ENCODE measurements around the gene R3HDM4. TPM values are rescaled to one million over a fixed set of nuclear protein-coding genes. Genes with fewer than 3 reads are reported as not detected.
"Not testable (repeated sequence)": the region's sequence is repeated elsewhere in the genome, so short reads cannot be mapped to it uniquely, and the experiment has no call there.

The R3HDM4 gene
- total RNA-seq, 1 donor from 2014 or later: 21.9 TPM

DNA sequence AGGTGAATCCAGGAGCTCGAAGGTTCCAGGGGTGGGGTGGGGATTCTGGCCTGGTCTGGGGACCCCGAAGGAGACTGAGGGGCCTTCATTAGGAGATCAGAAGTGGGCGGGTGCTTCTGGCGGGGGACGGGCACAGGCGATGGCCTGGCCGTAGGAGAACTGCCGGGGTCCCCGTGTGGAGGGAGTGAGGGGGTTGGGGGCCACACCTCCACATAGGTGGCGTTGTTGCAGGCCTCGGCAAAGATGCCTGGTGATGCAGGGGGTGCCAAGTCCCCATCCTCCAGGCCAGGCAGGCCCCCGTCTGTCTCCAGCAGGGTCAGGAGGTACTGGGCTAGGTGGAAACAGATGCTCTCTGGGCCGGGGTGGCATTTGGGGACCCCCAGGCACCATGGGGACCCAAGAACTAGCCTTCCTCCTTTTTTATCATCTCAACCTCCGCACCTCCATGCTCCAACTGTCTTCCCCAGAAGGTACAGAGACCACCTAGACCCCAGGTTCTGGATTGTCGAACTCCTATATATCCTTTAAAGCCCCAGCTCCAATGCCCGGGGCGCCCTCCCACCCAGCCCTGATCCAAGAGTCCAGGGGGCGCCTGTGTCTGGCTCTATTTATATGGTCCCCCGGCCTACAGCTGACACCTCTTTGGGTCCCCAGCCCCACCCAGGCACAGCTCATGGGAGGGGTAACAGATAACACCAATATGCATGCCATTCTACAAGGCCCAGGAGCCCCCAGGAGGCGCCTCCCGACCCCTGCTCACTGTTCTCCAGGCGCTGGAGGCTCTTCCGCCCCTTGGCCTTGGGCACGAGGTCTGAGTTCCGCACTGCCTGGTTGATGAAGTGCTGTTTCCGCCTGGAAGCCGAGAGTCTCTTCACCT, 11.6 kb downstream of the R3HDM4 start:
- no peak for ATAC-seq
- DNase-seq (ENCODE audit: missing footprints): no peak
- intact Hi-C loops (cut with DNase I): no loop called here

DNA sequence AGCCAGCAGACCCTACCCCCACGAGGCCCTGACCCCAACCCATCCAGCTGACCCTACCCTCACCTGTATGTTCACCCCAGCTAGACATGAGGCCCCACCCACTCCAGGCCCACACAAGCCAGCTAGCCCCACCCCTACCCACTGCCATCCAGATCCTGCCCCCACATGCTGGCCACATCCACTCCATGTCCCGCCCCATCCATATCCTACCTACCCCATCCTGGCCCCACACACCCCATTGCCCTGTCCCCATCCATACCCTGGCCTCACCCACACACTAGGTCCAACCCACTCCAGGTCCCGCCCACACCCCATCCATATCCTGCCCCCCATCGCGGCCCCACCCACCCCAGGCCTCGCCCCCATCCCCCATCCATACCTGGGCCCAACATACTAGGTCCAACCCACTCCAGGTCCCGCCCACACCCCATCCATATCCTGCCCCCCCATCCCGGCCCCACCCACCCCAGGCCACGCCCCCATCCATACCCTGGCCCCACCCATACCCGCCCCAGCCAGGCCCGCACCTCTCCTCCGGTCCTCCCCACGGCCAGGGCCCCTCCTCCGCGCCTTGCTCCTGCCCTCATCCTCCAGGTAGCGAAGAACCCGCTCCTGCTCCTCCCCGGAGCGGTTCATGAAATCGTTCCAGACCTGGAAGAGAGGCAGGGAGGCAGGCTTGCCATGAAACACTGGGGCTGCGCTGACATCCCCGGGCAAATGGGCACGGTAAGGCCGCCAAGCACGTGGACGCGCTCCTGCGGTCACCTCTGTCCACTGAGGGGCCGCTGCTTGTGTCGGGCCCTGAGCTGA, 12.5 kb downstream of the R3HDM4 start:
- DNase-seq (ENCODE audit: missing footprints) (no peak), ATAC-seq (peak; percentile 9)
- intact Hi-C loops (cut with DNase I): no loop called here

DNA sequence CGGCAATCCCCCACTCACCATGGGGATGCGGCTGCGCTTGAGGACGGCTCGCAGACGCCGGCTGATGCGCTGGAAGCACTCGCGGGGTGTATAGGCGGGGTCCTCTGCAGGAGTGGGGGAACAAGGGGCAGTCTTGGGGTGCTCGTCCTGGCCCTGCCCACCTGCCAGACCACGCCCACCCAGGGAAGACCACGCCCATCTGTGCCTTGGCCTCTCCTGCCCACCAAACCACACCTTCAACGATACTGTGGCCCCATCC, 13.0 kb downstream of the R3HDM4 start:
- DNase-seq (ENCODE audit: missing footprints) (no peak), ATAC-seq (no peak)
- intact Hi-C loops (cut with DNase I): no loop called here

DNA sequence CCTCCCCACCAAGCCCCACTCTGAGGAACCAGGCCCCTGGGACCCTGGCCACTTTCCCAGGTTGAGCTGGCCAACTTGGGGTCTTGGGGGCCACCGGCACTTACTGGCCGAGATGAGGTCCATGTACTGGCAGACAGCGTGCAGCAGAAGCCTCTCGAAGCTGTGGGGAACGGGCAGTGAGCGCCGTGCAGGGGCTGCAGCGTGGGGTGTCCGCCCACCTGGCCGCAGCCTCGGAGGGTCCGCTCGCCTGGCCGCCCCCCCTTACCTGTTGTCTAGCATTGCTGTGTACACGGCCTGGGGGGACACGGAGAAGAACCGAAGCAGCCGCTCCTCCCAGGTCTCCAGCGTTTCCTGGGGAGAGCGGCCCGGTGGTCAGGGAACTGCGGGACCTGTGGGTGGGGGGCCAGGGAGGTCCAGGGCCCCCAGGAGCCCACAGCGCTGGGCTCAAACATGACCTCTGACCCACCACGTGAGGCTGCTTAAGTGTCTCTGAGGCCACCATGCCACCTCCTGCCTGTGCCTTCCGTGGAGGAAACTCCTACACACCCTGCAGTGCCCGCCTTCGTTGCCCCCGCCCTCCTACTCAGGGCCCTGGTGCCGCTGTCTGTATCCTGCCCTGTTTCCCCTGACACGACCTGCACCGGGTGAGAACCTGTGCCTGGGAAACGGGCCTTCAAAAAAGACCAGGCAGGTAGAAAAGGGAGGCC, 13.5 kb downstream of the R3HDM4 start:
- ATAC-seq (no peak), DNase-seq (ENCODE audit: missing footprints) (no peak)
- intact Hi-C loops (cut with DNase I): no loop called here

DNA sequence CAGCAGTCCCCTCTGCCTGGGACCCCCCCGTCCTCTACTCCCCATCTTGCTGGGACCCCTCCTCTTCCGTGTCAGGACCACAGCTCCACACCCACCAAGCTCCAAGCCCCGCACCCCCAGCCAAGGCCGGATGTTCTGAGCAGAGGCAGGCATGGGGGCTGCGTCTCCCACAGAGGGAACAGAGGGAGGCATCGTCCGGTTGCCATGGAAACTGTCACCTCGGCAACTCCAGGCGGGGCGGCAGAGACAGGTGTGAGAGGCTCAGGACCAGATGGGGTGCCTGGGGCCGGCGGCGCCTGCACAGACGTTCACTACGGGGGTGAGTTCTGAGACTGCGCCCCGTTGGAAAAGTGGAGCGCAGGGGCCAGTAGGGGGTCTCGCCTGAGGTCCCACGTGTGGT, 14.4 kb downstream of the R3HDM4 start:
- ATAC-seq: no peak
- no peak for DNase-seq (ENCODE audit: missing footprints)
- intact Hi-C loops (cut with DNase I): no loop called here

DNA sequence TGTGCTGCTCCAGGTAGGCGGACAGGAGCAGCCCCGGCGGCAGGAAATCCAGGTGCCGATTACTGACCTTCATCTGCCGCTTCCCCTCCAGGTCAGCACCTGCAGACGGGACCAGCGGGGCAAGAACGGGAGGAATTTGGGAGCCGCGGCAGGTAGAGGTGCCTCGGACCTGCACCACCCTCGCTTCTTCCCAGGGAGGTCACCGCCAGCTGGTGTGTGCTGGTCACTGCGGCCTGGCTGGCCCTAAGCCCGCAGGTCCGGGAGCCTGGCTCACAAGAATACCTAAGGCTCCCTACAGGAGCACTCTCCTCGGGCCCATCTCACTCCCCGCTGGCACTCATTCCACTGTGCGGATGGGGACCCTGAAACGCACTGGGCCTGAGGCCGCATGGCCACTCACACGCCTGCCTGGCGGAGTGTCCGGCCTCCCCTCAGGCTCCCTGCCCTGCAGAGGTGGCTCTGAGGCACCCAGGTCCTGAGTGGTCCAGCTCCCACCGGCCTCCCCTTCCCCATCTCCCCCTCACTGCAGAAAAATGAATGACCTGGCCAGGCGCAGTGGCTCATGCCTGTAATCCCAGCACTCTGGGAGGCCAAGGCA, 15.5 kb downstream of the R3HDM4 start:
- intact Hi-C loops (cut with DNase I): no loop called here
- no peak for DNase-seq (ENCODE audit: missing footprints)
- ATAC-seq: no peak

DNA sequence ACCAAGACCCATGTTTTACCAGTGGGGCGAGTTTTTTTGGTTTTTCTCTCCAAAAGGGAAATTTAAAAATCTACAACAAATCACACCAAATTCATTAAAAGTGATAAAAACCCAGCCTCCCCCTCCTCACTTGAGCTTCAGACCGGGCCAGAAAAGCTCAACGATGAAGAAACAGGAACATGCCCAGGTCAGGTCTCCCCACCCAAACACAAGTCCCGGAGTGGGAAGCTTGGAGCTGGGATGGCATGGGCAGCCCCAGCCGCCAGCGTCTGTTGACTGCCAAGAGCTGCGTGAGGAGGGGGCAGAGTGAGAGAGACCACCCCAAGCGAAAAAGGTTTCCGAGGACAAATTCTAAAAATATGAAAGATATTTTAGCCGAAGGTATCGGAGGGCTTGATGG, 16.0 kb downstream of the R3HDM4 start:
- no peak for ATAC-seq
- no peak for DNase-seq (ENCODE audit: missing footprints)
- intact Hi-C loops (cut with DNase I): no loop called here

DNA sequence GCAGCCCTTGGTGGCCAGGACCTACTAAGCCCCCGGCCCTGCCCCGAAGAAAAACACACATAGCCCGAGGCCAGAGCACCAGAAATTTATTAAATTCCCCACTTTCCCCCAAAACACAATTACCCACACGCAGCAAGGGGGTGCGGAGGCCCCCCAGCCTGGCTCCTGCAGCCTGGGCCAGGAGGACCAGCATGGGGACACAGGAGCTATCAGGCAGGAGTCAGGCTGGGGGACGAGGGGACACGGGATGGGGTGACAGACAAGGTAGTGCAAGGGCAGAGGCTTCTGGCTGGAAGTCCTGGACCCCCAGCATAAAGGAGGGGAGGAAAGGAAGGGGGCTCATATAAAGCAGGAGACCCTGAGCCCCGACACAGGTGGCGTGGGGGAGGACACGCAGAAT, 16.6 kb downstream of the R3HDM4 start:
- intact Hi-C loops (cut with DNase I): no loop called here
- no peak for DNase-seq (ENCODE audit: missing footprints)
- no peak for ATAC-seq

DNA sequence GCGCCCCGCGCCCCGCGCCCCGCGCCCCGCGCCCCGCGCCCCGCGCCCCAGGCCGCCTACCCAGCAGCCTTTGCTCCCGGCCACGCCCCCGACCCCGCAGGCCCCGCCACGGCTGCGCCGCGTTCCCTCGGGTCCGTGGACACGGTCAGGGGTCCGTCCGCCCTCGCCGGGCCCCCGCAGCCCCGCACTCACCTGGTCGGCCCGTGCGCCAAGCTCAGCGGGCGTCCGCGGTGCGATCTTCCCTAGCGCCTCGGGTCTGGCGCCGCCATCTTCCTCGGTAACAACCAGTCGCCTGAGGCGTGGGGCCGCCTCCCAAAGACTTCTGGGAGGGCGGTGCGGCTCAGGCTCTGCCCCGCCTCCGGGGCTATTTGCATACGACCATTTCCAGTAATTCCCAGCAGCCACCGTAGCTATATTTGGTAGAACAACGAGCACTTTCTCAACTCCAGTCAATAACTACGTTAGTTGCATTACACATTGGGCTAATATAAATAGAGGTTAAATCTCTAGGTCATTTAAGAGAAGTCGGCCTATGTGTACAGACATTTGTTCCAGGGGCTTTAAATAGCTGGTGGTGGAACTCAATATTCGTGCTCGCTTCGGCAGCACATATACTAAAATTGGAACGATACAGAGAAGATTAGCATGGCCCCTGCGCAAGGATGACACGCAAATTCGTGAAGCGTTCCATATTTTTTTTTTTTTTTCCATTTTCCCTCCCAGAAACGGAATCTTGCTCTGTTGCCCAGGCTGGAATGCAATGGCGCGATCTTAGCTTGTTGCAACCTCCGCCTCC, 19.9 kb downstream of the R3HDM4 start, which contains the start of the genes MED16 and RNU6-9:
MED16 (minus strand) TSS at position 294 of the 796 bp plus-strand sequence. CDS start 2,056 bp downstream, outside the sequence.
RNU6-9 (plus strand) TSS at position 591 of the 796 bp plus-strand sequence.
- intact Hi-C loops (cut with DNase I): no loop called here
- ATAC-seq (peak; percentile 98), DNase-seq (ENCODE audit: missing footprints) (peak; percentile 96)

DNA sequence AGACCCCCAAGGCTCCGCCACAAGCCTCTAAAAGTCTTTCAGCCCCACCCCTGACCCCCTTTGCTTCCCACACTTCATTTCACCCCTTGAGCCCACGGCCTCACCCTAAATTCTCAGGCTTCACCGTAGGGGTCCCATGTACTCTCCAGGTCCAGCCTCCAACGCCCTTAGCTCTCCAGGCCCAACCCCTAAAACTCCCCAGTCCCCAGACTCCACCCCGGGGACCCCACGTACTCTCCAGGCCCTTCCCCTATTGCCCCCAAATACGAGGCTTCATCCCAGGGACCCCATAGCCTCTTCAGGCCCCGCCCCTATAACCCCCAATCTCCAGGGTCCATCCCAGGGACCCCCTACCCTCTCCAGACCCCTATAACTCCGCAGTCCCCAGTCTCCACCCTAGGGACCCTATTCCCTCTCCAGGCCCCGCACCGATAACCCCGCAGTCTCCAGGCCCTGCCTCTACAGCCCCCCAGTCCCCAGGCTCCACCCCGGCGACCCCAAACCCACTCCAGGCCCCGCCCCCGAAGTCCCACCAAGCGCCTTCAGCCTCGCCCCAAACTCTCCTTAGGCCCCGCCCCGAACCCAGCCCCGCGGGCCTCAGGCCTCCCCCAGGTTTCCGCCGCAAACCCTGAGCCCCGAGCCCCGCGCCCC, 20.7 kb downstream of the R3HDM4 start:
- DNase-seq (ENCODE audit: missing footprints) (no peak), ATAC-seq (no peak)
- intact Hi-C loops (cut with DNase I): no loop called here

DNA sequence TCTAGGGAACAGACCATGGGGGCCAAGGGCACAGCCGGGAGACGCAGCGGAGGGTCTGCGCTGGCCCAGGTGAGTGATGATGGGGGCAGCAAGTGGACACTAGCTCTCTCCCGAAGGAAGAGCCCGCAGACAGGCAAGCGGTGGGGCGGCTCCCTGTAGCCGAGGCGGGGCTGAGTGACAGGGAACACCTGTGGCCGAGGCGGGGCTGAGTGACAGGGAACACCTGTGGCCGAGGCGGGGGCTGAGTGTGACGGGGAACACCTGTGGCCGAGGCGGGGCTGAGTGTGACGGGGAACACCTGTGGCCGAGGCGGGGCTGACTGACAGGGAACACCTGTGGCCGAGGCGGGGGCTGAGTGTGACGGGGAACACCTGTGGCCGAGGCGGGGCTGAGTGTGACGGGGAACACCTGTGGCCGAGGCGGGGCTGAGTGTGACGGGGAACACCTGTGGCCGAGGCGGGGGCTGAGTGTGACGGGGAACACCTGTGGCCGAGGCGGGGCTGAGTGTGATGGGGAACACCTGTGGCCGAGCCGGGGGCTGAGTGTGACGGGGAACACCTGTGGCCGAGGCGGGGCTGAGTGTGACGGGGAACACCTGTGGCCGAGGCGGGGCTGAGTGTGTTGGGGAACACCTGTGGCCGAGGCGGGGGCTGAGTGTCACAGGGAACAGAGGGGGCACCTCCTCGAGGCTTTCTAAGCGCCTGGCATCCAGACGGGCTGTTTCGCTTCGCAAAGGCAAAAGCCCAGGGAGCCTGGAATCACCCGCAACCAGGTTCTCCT, 21.4 kb downstream of the R3HDM4 start:
- ATAC-seq; intact Hi-C loops (cut with DNase I); DNase-seq (ENCODE audit: missing footprints): not testable (repeated sequence)

DNA sequence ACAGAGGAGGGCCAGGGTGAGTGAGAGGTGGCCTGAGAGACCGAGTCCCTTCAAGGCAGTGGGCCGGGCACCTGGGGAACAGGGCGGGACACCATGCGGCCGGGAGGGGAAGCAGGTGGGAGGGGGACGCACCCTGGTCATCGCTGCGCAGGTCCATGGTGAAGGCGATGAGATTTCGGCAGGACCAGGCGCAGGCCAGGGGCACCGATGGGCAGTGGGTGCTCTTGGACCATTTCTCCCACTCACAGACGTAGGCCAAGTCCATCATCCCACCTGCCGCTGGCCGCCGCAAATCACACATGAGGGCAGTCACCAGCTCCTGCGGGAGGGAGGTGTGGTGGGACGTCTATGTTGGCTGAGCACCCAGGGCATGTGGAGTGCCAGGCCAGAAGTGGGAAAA, 22.2 kb downstream of the R3HDM4 start:
- DNase-seq (ENCODE audit: missing footprints): no peak
- ATAC-seq: no peak
- intact Hi-C loops (cut with DNase I): no loop called here

DNA sequence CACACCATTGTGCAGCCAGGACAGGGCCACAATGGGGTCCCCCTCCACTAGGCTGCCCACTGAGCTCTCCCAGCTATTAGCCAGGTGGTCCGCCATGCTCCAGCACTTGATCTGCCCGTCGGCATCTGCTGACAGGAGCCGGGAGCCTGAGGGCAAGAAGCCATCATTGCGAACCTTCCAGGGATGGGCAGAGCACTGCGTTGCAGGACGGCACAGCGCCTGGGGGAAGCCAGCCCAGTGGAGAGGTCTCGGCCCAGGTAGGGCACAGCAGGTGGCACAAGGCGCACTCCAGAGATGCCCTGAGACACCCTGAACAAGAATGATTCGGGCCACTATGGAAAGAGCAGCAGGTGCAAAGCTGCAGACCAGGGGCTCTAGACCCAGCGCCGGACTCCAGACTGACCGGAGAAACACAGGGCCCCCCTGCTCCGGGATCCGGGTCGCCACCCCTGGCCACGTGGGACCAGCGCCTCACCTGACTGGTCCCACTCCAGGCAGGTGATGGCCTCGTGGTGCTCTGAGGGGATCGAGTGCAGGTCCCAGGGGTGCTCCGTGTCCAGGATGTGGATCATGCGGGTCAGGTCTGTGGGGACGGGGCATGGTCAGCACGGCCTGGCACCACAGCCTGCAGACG, 23.2 kb downstream of the R3HDM4 start:
- DNase-seq (ENCODE audit: missing footprints) (no peak), ATAC-seq (no peak)
- intact Hi-C loops (cut with DNase I): no loop called here

DNA sequence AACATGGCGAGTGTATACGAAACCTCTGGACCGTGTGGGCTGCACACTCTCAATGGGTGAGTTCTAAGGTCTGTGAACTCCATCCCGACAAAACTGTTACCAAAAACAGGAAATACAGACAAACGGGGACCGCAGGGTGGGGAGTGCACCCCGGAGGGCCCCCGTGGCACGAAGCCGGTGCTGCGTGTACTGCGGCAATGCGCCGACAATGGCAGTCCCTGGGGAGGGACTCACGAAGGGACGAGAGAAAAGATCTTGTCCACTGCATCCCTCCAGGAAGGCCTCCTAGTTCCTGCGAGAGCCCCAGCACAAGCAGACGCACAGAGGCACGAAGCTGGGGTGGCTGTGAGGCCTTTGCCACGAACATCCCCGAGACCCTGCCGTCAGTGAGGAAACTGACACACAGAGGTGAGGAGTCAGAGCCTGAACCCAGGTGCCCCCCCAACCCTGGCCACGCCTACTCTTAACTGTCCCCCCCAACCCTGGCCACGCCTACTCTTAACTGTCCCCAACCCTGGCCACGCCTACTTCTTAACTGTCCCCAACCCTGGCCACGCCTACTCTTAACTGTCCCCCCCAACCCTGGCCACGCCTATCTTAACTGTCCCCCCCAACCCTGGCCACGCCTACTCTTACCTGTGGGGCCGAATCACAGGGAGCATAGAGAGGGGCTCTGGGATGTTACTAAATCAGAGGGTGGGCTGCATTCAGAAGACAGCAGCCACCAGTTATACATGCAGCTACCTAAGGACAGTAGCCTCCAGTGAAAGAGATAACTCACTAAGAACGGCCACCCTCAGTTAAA, 24.2 kb downstream of the R3HDM4 start:
- DNase-seq (ENCODE audit: missing footprints) (no peak), ATAC-seq (no peak)
- intact Hi-C loops (cut with DNase I): no loop called here

DNA sequence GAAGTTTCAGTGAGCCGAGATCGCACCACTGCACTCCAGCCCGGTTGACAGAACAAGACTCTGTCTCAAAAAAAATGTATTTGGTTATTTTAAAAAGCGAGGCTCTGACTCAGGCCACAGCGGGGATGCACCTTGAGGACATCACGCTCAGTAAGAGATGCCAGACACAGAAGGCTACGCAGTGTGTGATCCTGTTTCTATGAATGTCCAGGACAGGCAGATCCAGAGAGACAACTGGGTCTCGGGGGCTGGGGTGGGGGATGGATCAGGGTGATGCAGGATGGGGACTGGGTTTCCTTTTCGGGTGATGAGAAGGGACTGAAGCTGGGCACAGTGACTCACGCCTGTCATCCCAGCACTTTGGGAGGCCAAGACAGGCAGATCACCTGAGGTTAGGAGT, 25.4 kb downstream of the R3HDM4 start:
- intact Hi-C loops (cut with DNase I): no loop called here
- no peak for DNase-seq (ENCODE audit: missing footprints)
- no peak for ATAC-seq

DNA sequence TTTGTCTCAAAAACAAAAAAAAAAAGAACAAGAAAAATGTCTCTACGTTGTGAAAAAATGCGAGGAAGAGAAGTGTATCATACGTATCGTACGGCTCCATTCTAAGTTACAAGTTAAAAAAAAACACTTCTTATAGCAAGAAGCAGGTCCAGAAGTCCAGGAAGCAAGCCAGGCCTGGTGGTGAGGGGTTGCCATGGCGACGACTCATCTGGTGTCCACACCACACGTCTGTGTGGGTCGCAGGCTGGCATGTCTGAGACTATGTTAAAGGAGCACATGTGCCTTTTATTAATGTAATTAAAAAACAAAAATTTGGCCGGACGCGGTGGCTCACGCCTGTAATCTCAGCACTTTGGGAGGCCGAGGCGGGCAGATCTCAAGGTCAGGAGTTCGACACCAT, 25.9 kb downstream of the R3HDM4 start:
- ATAC-seq: no peak
- DNase-seq (ENCODE audit: missing footprints): no peak
- intact Hi-C loops (cut with DNase I): no loop called here

Data from Right ventricle myocardium inferior (tissue), 1 donor.